ENCODE results near the gene GNG2.

Gene GNG2

DNA sequence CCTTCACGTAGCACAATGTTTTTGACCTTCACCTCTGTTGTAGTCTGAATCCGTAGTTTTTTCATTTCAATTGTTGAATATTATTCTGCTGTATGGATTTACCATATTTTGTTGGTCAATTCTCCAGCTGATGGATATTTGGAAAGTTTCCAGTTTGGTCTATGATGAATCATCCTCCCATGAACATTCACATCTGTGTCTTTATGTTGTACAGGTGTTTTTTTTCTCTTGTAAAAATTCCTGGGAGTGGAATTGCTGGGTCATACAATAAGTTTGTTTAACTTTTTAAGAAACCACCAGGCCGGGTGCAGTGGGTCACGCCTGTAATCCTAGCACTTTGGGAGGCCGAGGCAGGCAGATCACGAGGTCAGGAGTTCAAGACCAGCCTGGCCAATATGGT, 36.7 kb upstream of the GNG2 start:
- no peak overlapping the region for H3K27ac ChIP-seq
- TF ChIP-seq CTCF (conservative IDR thresholded peaks at IDR 0.05) = no peak

- no peak for TF ChIP-seq CTCF (conservative IDR thresholded peaks at IDR 0.05)
- no peak overlapping the region for H3K27ac ChIP-seq
These were observed 36.2 kb upstream of the GNG2 start for GRCh38 chr14:51824191-51824590.

GRCh38 chr14:51825926-51826325, 34.5 kb upstream of the GNG2 start:
- no peak overlapping the region for H3K27ac ChIP-seq
- TF ChIP-seq CTCF (conservative IDR thresholded peaks at IDR 0.05) = no peak

- TF ChIP-seq CTCF (conservative IDR thresholded peaks at IDR 0.05) = no peak
- no peak overlapping the region for H3K27ac ChIP-seq
These were observed 32.2 kb upstream of the GNG2 start for GRCh38 chr14:51828017-51828797.

GRCh38 chr14:51834240-51834639, 26.2 kb upstream of the GNG2 start:
- no peak overlapping the region for H3K27ac ChIP-seq
- TF ChIP-seq CTCF (conservative IDR thresholded peaks at IDR 0.05) = no peak

DNA sequence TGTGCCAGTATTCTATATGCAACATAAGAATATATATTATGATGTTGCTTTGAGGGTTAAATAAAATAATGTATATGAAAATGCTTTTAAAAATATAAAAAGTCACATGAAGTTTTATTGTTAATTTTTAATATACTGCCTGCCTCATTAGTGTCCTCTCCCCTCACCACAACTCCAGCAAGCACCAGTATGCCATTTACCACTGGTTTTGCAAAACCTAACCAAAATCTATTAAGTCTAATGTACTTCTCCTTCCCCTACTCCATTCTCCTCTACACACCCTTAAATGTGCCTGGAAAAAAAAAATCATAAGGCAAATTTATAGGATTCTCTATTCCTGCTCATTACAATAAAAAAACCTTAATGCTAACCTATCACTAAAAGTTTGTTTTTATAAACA, 24.0 kb upstream of the GNG2 start:
- TF ChIP-seq CTCF (conservative IDR thresholded peaks at IDR 0.05) = no peak

DNA sequence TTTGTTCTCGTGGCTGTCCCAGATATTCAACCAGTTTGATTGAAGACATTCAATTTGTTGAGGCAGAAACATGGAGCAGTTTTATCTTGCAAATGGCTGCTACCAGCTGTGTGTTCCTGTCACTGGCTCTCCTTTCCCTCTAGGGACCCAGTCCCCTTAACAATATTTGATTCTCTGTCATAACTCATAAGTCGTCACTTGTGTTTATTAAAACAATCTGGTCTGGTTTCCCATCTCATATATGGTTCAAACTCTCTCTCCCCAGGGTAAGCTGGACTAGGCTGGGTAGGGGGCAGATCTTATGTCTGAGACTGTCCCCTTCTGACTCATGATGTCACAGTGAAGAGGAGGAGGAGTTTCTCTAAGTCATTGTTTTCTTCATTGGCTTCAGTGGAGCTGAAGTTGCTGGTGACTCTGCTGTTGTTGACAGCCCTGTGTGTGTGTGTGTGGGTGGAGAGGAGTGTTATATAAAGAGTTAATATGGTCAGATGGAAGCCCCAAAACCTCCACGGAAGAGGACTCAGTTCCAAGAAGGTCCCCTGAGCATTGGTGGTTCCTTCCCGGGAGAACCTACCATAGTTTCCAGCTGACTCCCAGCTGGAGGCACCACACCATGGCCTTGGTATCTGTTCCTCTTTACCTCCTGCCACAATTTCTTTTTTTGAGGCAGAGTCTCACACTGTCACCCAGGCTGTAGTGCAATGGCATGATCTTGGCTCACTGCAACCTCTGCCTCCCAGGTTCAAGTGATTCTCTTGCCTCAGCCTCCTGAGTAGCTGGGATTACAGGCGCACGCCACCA, 16.1 kb upstream of the GNG2 start:
- TF ChIP-seq CTCF (conservative IDR thresholded peaks at IDR 0.05) = no peak
- H3K27ac ChIP-seq = no peak overlapping the region

More for the DNA sequence above, 24.0 kb upstream of the GNG2 start:
- H3K27ac ChIP-seq = no peak overlapping the region

All from VCaP (cell line).